Neural cell (in vitro differentiated cells): ENCODE measurements around the gene DCHS1. TPM values are rescaled to one million over a fixed set of nuclear protein-coding genes. Genes with fewer than 3 reads are reported as not detected.

ENCODE experiments used
- H2AFZ ChIP-seq: fragments of 200-600, 300-800 bp; sonication (generic), shearing (Covaris generic); 2 replicates; pipeline ENCODE4 v1.6.0; 2014; ENCODE audit warnings: low read depth, mild to moderate bottlenecking, antibody characterized with exemption, low read length, moderate library complexity
- H3F3A ChIP-seq: fragments of 200-600 bp; shearing (Covaris generic); 2 replicates; pipeline ENCODE4 v1.6.1; 2016; ENCODE audit warnings: mild to moderate bottlenecking, moderate library complexity, mixed read lengths, antibody characterized with exemption, low read length; ENCODE audit not compliant: insufficient read depth, poor library complexity, severe bottlenecking
- H3K27ac ChIP-seq: fragments of 200-600, 300-800 bp; sonication (generic), shearing (Covaris generic); 2 replicates; pipeline ENCODE4 v1.5.1; 2014; ENCODE audit warnings: mild to moderate bottlenecking, low read length, moderate library complexity
- H3K27me3 ChIP-seq: fragments of 300-800, 200-600 bp; sonication (generic), shearing (Covaris generic); 2 replicates; pipeline ENCODE4 v1.6.0; 2014; ENCODE audit warnings: mild to moderate bottlenecking, low read depth, low read length, moderate library complexity; ENCODE audit not compliant: insufficient read depth
- H3K36me3 ChIP-seq: fragments of 300-800, 200-600 bp; sonication (generic), shearing (Covaris generic); 2 replicates; pipeline ENCODE4 v1.5.1; 2014; ENCODE audit warnings: mild to moderate bottlenecking, antibody characterized with exemption, low read length, moderate library complexity; ENCODE audit not compliant: insufficient read depth
- H3K4me2 ChIP-seq: fragments of 300-800, 200-600 bp; sonication (generic), shearing (Covaris generic); 2 replicates; pipeline ENCODE4 v1.6.0; 2014; ENCODE audit warnings: mild to moderate bottlenecking, low read length
- H3K4me3 ChIP-seq: fragments of 300-800, 200-600 bp; sonication (generic), shearing (Covaris generic); 2 replicates; pipeline ENCODE4 v1.5.1; 2014; ENCODE audit warnings: mild to moderate bottlenecking, low read length, moderate library complexity
- H3K79me2 ChIP-seq: fragments of 200-600 bp; shearing (Covaris generic); replicated peaks from 2 replicates; pipeline ENCODE4 v1.6.0; 2014; ENCODE audit warnings: mild to moderate bottlenecking, low read length, moderate library complexity; ENCODE audit not compliant: insufficient read depth
- H3K9ac ChIP-seq: fragments of 300-800, 200-600 bp; sonication (generic), shearing (Covaris generic); 2 replicates; pipeline ENCODE4 v1.6.1; 2016; ENCODE audit warnings: mild to moderate bottlenecking, low read length, mixed read lengths
- H3K9me2 ChIP-seq: fragments of 200-600 bp; shearing (Covaris generic); 2 replicates; pipeline ENCODE4 v1.6.1; 2016; ENCODE audit warnings: mild to moderate bottlenecking, low read length, mixed read lengths; ENCODE audit not compliant: insufficient read depth
- H3K9me3 ChIP-seq: fragments of 200-600, 300-800 bp; sonication (generic), shearing (Covaris generic); 2 replicates; pipeline ENCODE4 v1.6.1; 2016; ENCODE audit warnings: mild to moderate bottlenecking, mixed run types, low read length, moderate library complexity, mixed read lengths
- H4K20me1 ChIP-seq: fragments of 200-600 bp; shearing (Covaris generic); 2 replicates; pipeline ENCODE4 v1.6.1; 2016; ENCODE audit warnings: mild to moderate bottlenecking, mixed run types; ENCODE audit not compliant: insufficient read depth
- CTCF ChIP-seq: fragments of 450-650 bp; IDR thresholded peaks from 2 replicates; pipeline ENCODE4 v1.5.1; 2014; ENCODE audit warnings: antibody characterized with exemption, mild to moderate bottlenecking, moderate library complexity; ENCODE audit not compliant: poor library complexity, severe bottlenecking
- EP300 ChIP-seq: fragments of 450-650 bp; conservative IDR thresholded peaks from 2 replicates; pipeline ENCODE4 v1.6.1; 2014; ENCODE audit warnings: antibody characterized with exemption, mild to moderate bottlenecking, moderate library complexity; ENCODE audit not compliant: poor library complexity, severe bottlenecking
- EZH2 ChIP-seq: fragments of 200-600, 300-800 bp; shearing (Covaris generic), sonication (generic); IDR thresholded peaks from 2 replicates; pipeline ENCODE4 v1.6.1; 2014; ENCODE audit warnings: antibody characterized with exemption, low read length, borderline replicate concordance, mild to moderate bottlenecking; ENCODE audit not compliant: insufficient read depth, poor library complexity, severe bottlenecking
- POLR2AphosphoS5 ChIP-seq: IDR thresholded peaks from 2 replicates; pipeline ENCODE4 v1.6.1; 2012
- RAD21 ChIP-seq: fragments of 450-650 bp; conservative IDR thresholded peaks from 2 replicates; pipeline ENCODE4 v1.6.1; 2014; ENCODE audit warnings: antibody characterized with exemption, mild to moderate bottlenecking, moderate library complexity
- REST ChIP-seq: IDR thresholded peaks from 2 replicates; pipeline ENCODE4 v1.6.1; 2012; ENCODE audit warnings: borderline replicate concordance
- SMC3 ChIP-seq: fragments of 450-650 bp; conservative IDR thresholded peaks from 2 replicates; pipeline ENCODE4 v1.6.1; 2014; ENCODE audit warnings: antibody characterized with exemption, mild to moderate bottlenecking, moderate library complexity; ENCODE audit not compliant: poor library complexity
- TAF1 ChIP-seq: IDR thresholded peaks from 2 replicates; pipeline ENCODE4 v1.6.1; 2012; ENCODE audit warnings: low read depth
- polyA plus RNA-seq: library from polyadenylated mRNA; depleted of rRNA; stranded (reverse); fragments of >200 nt; gene quantifications from 2 replicates; pipeline ENCODE4 v1.2.3, GENCODE V29; 2014

Gene DCHS1
- polyA plus RNA-seq, 1 donor from 2014 or later, result 30.1 TPM

GRCh38 chr11:6601041-6601461 lies 54.6 kb downstream of the DCHS1 start:
- TF ChIP-seq SMC3, result no peak
- no peak for TF ChIP-seq RAD21
- TF ChIP-seq EP300, result no peak
- no peak for TF ChIP-seq POLR2AphosphoS5
- no peak for TF ChIP-seq CTCF
- no peak for TF ChIP-seq REST
- TF ChIP-seq TAF1, result no peak
- TF ChIP-seq EZH2, result no peak
- H3F3A ChIP-seq, result peaks cover 5% of the 10 kb centered on the region
- no peaks in the 10 kb centered on the region for H3K27me3 ChIP-seq
- peaks cover 24% of the 10 kb centered on the region for H3K79me2 ChIP-seq
- H3K9me2 ChIP-seq, result no peaks in the 10 kb centered on the region
- H3K4me2 ChIP-seq, result no peak overlapping the region
- H3K9ac ChIP-seq, result no peak overlapping the region
- no peak overlapping the region for H3K4me3 ChIP-seq
- no peak overlapping the region for H2AFZ ChIP-seq
- H3K9me3 ChIP-seq, result no peaks in the 10 kb centered on the region
- peaks cover 3% of the 10 kb centered on the region for H3K36me3 ChIP-seq
- H3K27ac ChIP-seq, result no peak overlapping the region
- no peaks in the 10 kb centered on the region for H4K20me1 ChIP-seq

- Histone ChIP-seq H3K27me3 (no peaks in the 10 kb centered on the region), H4K20me1 (no peaks in the 10 kb centered on the region), H3K36me3 (peaks cover 3% of the 10 kb centered on the region), H3K9ac (no peak overlapping the region), H3K4me3 (no peak overlapping the region), H2AFZ (no peak overlapping the region), H3K4me2 (no peak overlapping the region), H3K79me2 (peaks cover 15% of the 10 kb centered on the region), H3K9me2 (no peaks in the 10 kb centered on the region), H3F3A (peaks cover 5% of the 10 kb centered on the region), H3K27ac (no peak overlapping the region), H3K9me3 (no peaks in the 10 kb centered on the region)
- TF ChIP-seq REST, result no peak
- no peak for TF ChIP-seq SMC3
- no peak for TF ChIP-seq RAD21
- TF ChIP-seq EZH2, result no peak
- no peak for TF ChIP-seq TAF1
- TF ChIP-seq CTCF, result no peak
- no peak for TF ChIP-seq POLR2AphosphoS5
Measured at GRCh38 chr11:6599881-6600390, 55.7 kb downstream of the DCHS1 start.
